ENCODE results near the gene PTPN2. TPM values are rescaled to one million over a fixed set of nuclear protein-coding genes. Genes with fewer than 3 reads are reported as not detected.
A peak's percentile ranks its signal among the peaks of the same experiment; 100 is the strongest.

The PTPN2 gene
- total RNA-seq, 2 donors from 2014 or later = 47.3 to 48.5 TPM

DNA sequence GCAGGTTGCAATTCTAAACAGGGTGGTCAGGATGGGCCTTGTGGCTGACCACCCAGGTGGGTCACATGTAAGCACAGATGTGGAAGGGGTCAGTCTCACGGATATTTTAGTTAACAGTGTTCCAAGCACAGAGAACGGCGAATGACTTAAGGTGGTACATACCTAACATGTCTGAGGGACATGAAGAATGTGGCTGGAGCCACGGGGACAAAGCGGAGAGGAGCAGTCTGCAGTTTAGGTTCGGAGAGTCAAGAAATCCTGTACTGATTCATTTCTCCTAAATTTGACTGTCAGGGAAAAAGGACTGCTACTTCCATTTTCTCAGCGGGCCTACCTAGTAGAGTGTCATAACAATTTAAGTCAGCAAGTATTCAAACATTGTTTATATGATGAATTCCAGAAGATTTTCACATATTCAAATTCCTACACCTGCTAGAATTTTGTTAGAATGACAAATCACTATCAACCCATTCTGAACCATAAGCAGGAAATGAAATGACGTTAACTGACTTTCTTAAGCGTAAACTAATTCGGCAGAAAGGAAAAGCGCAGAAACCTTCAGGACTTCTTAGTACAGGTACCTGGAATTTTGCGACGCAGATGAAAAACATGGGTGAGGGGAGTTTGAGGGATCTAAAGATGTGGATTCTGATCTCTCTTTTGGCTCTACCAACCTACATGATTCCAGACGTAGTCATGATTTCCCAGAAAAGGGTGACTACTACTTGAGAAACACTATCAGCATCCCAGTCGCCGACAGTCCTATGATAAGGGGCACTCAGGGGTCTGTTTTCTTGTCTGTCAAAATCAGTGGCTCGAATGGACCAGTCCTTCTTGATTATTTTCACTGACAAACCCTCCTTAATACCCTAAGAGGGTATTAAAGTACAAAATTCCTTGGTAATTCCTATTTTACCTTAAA is 41.3 kb downstream of the PTPN2 start:
- Histone ChIP-seq H3K4me3 (ENCODE audit: low read length) (no peak overlapping the region), H3K27ac (ENCODE audit: low read depth, low read length) (no peak overlapping the region), H3K9me3 (ENCODE audit: control insufficient read depth, low read length) (no peaks in the 10 kb centered on the region), H3K27me3 (ENCODE audit: control insufficient read depth, insufficient read depth, low read length, poor library complexity, severe bottlenecking) (no peaks in the 10 kb centered on the region), H3K36me3 (ENCODE audit: control insufficient read depth, insufficient read depth, low read length) (peaks cover 13% of the 10 kb centered on the region), H3K4me1 (ENCODE audit: control insufficient read depth, insufficient read depth, low read length) (peaks cover 6% of the 10 kb centered on the region), H3K9ac (ENCODE audit: extremely low read depth, low read length, poor library complexity, severe bottlenecking) (no peak overlapping the region)
- peak; percentile 53 for DNase-seq
- Mint-ChIP-seq H3K4me3 (no peak overlapping the region), H3K27me3 (ENCODE audit: insufficient read depth) (no peaks in the 10 kb centered on the region), H3K27ac (peak overlapping the region; percentile 28), H3K36me3 (ENCODE audit: low read depth) (no peaks in the 10 kb centered on the region), H3K4me1 (peaks cover 9% of the 10 kb centered on the region), H3K9me3 (no peaks in the 10 kb centered on the region)
- TF ChIP-seq, protein P1, sequence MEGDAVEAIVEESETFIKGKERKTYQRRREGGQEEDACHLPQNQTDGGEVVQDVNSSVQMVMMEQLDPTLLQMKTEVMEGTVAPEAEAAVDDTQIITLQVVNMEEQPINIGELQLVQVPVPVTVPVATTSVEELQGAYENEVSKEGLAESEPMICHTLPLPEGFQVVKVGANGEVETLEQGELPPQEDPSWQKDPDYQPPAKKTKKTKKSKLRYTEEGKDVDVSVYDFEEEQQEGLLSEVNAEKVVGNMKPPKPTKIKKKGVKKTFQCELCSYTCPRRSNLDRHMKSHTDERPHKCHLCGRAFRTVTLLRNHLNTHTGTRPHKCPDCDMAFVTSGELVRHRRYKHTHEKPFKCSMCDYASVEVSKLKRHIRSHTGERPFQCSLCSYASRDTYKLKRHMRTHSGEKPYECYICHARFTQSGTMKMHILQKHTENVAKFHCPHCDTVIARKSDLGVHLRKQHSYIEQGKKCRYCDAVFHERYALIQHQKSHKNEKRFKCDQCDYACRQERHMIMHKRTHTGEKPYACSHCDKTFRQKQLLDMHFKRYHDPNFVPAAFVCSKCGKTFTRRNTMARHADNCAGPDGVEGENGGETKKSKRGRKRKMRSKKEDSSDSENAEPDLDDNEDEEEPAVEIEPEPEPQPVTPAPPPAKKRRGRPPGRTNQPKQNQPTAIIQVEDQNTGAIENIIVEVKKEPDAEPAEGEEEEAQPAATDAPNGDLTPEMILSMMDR (conservative IDR thresholded peaks at IDR 0.05) = no peak
- WGBS, 2 experiments (ENCODE audit: insufficient coverage in 1 of 2, insufficient read length in 1 of 2) = 93 to 95% methylated on average over 12 to 16 of the region's 17 CpGs

DNA sequence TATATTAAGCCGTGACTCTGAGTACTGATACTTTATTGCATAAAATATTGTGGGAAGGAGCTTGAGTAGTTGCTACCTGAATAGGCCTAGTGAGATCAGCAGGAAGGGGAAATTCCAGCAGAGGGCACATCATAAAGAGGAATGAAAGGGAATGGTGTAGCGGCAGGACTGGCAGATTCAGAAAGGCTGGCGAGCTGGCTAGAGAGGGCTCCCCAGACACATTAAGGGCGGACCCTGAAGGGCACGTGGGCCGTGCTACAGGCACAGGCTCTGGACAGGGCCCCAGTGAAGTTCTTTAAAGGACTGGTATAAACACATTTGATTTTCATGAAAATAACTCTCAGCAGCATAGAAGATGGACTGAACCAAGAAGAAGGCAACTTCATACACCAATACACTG is 43.0 kb downstream of the PTPN2 start:
- Mint-ChIP-seq H3K27me3 (ENCODE audit: insufficient read depth) (no peaks in the 10 kb centered on the region), H3K36me3 (ENCODE audit: low read depth) (peaks cover 2% of the 10 kb centered on the region), H3K4me3 (no peak overlapping the region), H3K9me3 (no peaks in the 10 kb centered on the region), H3K27ac (peak overlapping the region; percentile 3), H3K4me1 (peaks cover 9% of the 10 kb centered on the region)
- WGBS, 2 experiments (ENCODE audit: insufficient coverage in 1 of 2, insufficient read length in 1 of 2) = 91 to 94% methylated on average over 3 to 6 of the region's 6 CpGs
- TF ChIP-seq, protein P1 (conservative IDR thresholded peaks at IDR 0.05) = peak; percentile 42
- Histone ChIP-seq H3K27ac (ENCODE audit: low read depth, low read length) (no peak overlapping the region), H3K27me3 (ENCODE audit: control insufficient read depth, insufficient read depth, low read length, poor library complexity, severe bottlenecking) (no peaks in the 10 kb centered on the region), H3K4me3 (ENCODE audit: low read length) (no peak overlapping the region), H3K4me1 (ENCODE audit: control insufficient read depth, insufficient read depth, low read length) (peaks cover 6% of the 10 kb centered on the region), H3K9me3 (ENCODE audit: control insufficient read depth, low read length) (no peaks in the 10 kb centered on the region), H3K36me3 (ENCODE audit: control insufficient read depth, insufficient read depth, low read length) (peaks cover 17% of the 10 kb centered on the region), H3K9ac (ENCODE audit: extremely low read depth, low read length, poor library complexity, severe bottlenecking) (no peak overlapping the region)
- DNase-seq = peak; percentile 48

DNA sequence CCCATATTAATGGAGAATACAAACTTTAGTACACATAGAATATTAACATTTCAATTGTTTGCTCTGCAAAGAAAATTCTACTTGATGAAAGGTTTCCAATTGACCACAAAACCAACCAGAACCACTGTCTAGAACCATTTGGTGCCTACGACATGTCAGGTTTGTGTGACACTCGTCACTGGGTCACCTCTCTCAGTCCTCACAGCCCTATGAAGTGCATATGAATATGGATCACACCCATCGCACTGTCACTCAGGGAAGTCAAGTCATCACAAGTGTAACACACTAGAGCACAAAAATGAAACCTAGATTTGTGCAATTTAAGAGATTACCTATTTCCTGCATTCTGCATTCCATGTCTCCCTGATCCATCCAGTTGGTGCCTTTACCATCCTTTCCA is 43.7 kb downstream of the PTPN2 start:
- Mint-ChIP-seq H3K4me3 (no peak overlapping the region), H3K4me1 (peaks cover 9% of the 10 kb centered on the region), H3K27me3 (ENCODE audit: insufficient read depth) (no peaks in the 10 kb centered on the region), H3K9me3 (no peaks in the 10 kb centered on the region), H3K27ac (no peak overlapping the region), H3K36me3 (ENCODE audit: low read depth) (peaks cover 6% of the 10 kb centered on the region)
- Histone ChIP-seq H3K4me1 (ENCODE audit: control insufficient read depth, insufficient read depth, low read length) (peaks cover 6% of the 10 kb centered on the region), H3K9ac (ENCODE audit: extremely low read depth, low read length, poor library complexity, severe bottlenecking) (no peak overlapping the region), H3K27me3 (ENCODE audit: control insufficient read depth, insufficient read depth, low read length, poor library complexity, severe bottlenecking) (no peaks in the 10 kb centered on the region), H3K36me3 (ENCODE audit: control insufficient read depth, insufficient read depth, low read length) (peaks cover 13% of the 10 kb centered on the region), H3K27ac (ENCODE audit: low read depth, low read length) (no peak overlapping the region), H3K4me3 (ENCODE audit: low read length) (no peak overlapping the region), H3K9me3 (ENCODE audit: control insufficient read depth, low read length) (no peaks in the 10 kb centered on the region)
- TF ChIP-seq, protein P1 (conservative IDR thresholded peaks at IDR 0.05) = no peak
- WGBS, 2 experiments (ENCODE audit: insufficient coverage in 1 of 2, insufficient read length in 1 of 2) = 92 to 100% methylated on average over 2 to 3 of the region's 3 CpGs
- DNase-seq = no peak
